Hepatocyte (in vitro differentiated cells): ENCODE data around the gene DNAH3. TPM values are rescaled to one million over a fixed set of nuclear protein-coding genes. Genes with fewer than 3 reads are reported as not detected.

Experiments
- DNase-seq: peaks from one replicate; pipeline ENCODE4 v3.0.0-alpha.2; 2016; ENCODE audit warnings: low spot score
- H2AFZ ChIP-seq: fragments of 200-600 bp; sonication (generic); 2 replicates; pipeline ENCODE4 v1.6.0; 2016; ENCODE audit warnings: antibody characterized with exemption, mild to moderate bottlenecking
- H3K27ac ChIP-seq: fragments of 200-600 bp; sonication (generic); 2 replicates; pipeline ENCODE4 v1.5.1; 2016; ENCODE audit warnings: mild to moderate bottlenecking
- H3K27me3 ChIP-seq: fragments of 200-600 bp; sonication (generic); 2 replicates; pipeline ENCODE4 v1.6.1; 2016
- H3K36me3 ChIP-seq: fragments of 200-600 bp; sonication (generic); replicated peaks from 2 replicates; pipeline ENCODE4 v1.5.1; 2016; ENCODE audit warnings: low read depth; ENCODE audit not compliant: insufficient read depth
- H3K4me1 ChIP-seq: fragments of 200-600 bp; sonication (generic); 2 replicates; pipeline ENCODE4 v1.5.1; 2016; ENCODE audit warnings: mild to moderate bottlenecking, moderate library complexity; ENCODE audit not compliant: insufficient read depth
- H3K4me2 ChIP-seq: fragments of 200-600 bp; sonication (generic); 2 replicates; pipeline ENCODE4 v1.6.0; 2016
- H3K4me3 ChIP-seq: fragments of 200-600 bp; sonication (generic); 2 replicates; pipeline ENCODE4 v1.5.1; 2016; ENCODE audit warnings: mild to moderate bottlenecking
- H3K79me2 ChIP-seq: fragments of 200-600 bp; sonication (generic); 2 replicates; pipeline ENCODE4 v1.6.0; 2017; ENCODE audit warnings: mild to moderate bottlenecking
- H3K9me2 ChIP-seq: fragments of 200-600 bp; sonication (generic); replicated peaks from 2 replicates; pipeline ENCODE4 v1.6.0; 2017; ENCODE audit warnings: mild to moderate bottlenecking; ENCODE audit not compliant: insufficient read depth
- H3K9me3 ChIP-seq: fragments of 200-600 bp; sonication (generic); 2 replicates; pipeline ENCODE4 v1.5.1; 2016; ENCODE audit warnings: low read depth, mild to moderate bottlenecking
- H4K20me1 ChIP-seq: fragments of 200-600 bp; sonication (generic); 2 replicates; pipeline ENCODE4 v1.6.0; 2016; ENCODE audit warnings: mild to moderate bottlenecking; ENCODE audit not compliant: insufficient read depth, poor library complexity, severe bottlenecking
- EZH2 ChIP-seq: fragments of 200-600 bp; sonication (generic); IDR thresholded peaks from 2 replicates; pipeline ENCODE4 v1.6.1; 2016; ENCODE audit warnings: antibody characterized with exemption, mild to moderate bottlenecking, borderline replicate concordance
- EZH2phosphoT487 ChIP-seq: fragments of 200-600 bp; sonication (generic); IDR thresholded peaks from one replicate; pipeline ENCODE4 v1.6.1; 2018; ENCODE audit warnings: antibody characterized with exemption, mild to moderate bottlenecking, low read depth, moderate library complexity; ENCODE audit not compliant: unreplicated experiment, severe bottlenecking
- WGBS: methylation state at CpG from one replicate; pipeline ENCODE4 v1.1.6; 2016; ENCODE audit warnings: low lambda C conversion rate; ENCODE audit errors: missing lambda C conversion rate; 5-methylcytosine and 5-hydroxymethylcytosine counted together
- polyA plus RNA-seq: library from polyadenylated mRNA; unstranded; fragments of >200 nt; fragmentation: Nextera tagmentation; extraction: Ambion mirVana; gene quantifications from 2 replicates; pipeline ENCODE4 v1.2.1, GENCODE V29; 2016
- total RNA-seq: library from RNA; depleted of rRNA; stranded (reverse); fragments of >200 nt; gene quantifications from 2 replicates; pipeline ENCODE4 v1.2.3, GENCODE V29; 2014
- TF ChIP-seq, protein P1 (sequence below): fragments of 200-600 bp; sonication (generic); IDR thresholded peaks from 2 replicates; pipeline ENCODE4 v1.5.1; 2016; ENCODE audit warnings: antibody characterized with exemption, mild to moderate bottlenecking; ENCODE audit not compliant: poor library complexity

Gene DNAH3
- total and polyA plus RNA-seq, 2 experiments from 2014 or later = 0.33 to 0.37 TPM

- H3K9me2 ChIP-seq = no peaks in the 10 kb centered on the region
- no peaks in the 10 kb centered on the region for H3K9me3 ChIP-seq
- no peak overlapping the region for H3K27ac ChIP-seq
- no peak overlapping the region for H3K4me2 ChIP-seq
- no peak for DNase-seq
- no peak overlapping the region for H2AFZ ChIP-seq
- H3K4me1 ChIP-seq = no peaks in the 10 kb centered on the region
- H3K36me3 ChIP-seq = no peaks in the 10 kb centered on the region
- TF ChIP-seq EZH2phosphoT487 (no peak), EZH2 (no peak)
- TF ChIP-seq, protein P1, sequence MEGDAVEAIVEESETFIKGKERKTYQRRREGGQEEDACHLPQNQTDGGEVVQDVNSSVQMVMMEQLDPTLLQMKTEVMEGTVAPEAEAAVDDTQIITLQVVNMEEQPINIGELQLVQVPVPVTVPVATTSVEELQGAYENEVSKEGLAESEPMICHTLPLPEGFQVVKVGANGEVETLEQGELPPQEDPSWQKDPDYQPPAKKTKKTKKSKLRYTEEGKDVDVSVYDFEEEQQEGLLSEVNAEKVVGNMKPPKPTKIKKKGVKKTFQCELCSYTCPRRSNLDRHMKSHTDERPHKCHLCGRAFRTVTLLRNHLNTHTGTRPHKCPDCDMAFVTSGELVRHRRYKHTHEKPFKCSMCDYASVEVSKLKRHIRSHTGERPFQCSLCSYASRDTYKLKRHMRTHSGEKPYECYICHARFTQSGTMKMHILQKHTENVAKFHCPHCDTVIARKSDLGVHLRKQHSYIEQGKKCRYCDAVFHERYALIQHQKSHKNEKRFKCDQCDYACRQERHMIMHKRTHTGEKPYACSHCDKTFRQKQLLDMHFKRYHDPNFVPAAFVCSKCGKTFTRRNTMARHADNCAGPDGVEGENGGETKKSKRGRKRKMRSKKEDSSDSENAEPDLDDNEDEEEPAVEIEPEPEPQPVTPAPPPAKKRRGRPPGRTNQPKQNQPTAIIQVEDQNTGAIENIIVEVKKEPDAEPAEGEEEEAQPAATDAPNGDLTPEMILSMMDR = no peak
- H3K79me2 ChIP-seq = no peaks in the 10 kb centered on the region
- WGBS = 91% methylated on average over 12 of the region's 12 CpGs
- H3K27me3 ChIP-seq = no peaks in the 10 kb centered on the region
- no peak overlapping the region for H3K4me3 ChIP-seq
- no peaks in the 10 kb centered on the region for H4K20me1 ChIP-seq
Observed at GRCh38 chr16:21185659-21186325, 35.1 kb upstream of the DNAH3 start.

DNA sequence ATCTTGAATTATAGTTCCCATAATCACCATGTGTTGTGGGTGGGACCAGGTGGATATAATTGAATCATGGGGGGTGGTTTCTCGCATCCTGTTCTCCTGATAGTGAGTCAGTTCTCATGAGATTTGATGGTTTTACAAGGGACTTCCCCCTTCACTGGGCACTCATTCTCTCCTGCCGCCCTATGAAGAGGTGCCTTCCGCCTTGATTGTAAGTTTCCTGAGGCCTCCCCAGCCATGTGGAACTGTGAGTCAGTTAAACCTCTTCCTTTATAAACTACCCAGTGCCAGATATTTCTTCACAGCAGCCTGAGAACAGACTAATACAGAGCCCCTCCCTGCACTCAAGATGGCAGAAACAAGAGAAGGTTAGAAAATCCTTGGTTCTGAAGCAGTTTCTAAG lies 34.2 kb upstream of the DNAH3 start:
- no peak for DNase-seq
- no peak overlapping the region for H3K27ac ChIP-seq
- H3K27me3 ChIP-seq = no peaks in the 10 kb centered on the region
- WGBS = 79% methylated on average over 3 of the region's 3 CpGs
- H4K20me1 ChIP-seq = no peaks in the 10 kb centered on the region
- no peaks in the 10 kb centered on the region for H3K9me2 ChIP-seq
- no peaks in the 10 kb centered on the region for H3K79me2 ChIP-seq
- TF ChIP-seq EZH2 (no peak), EZH2phosphoT487 (no peak)
- TF ChIP-seq, protein P1 = no peak
- no peak overlapping the region for H3K4me2 ChIP-seq
- no peaks in the 10 kb centered on the region for H3K36me3 ChIP-seq
- H3K4me1 ChIP-seq = no peaks in the 10 kb centered on the region
- H2AFZ ChIP-seq = no peak overlapping the region
- no peaks in the 10 kb centered on the region for H3K9me3 ChIP-seq
- H3K4me3 ChIP-seq = no peak overlapping the region

DNA sequence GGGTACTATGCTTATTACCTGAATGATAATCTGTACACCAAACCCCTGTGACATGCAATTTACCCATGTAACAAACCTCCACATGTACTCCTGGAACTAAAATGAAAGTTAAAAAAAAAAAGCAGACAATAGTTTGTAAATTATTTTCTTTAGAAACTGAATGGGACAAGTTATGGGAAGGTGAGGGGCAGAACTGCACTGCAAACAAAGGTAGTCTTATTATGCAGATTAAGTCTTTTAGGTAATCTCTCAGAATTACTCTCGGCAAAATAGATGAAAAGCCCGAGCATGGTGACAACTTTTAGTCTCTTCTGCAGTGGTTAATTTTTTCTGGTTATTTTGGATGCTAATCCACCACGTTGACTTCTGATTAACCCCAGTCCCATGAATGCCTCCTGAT lies 33.3 kb upstream of the DNAH3 start:
- 93% methylated on average over 3 of the region's 3 CpGs for WGBS
- Histone ChIP-seq H3K27ac (no peak overlapping the region), H3K9me3 (no peaks in the 10 kb centered on the region), H3K36me3 (no peaks in the 10 kb centered on the region), H3K79me2 (no peaks in the 10 kb centered on the region), H3K4me3 (no peak overlapping the region), H4K20me1 (no peaks in the 10 kb centered on the region), H2AFZ (no peak overlapping the region), H3K4me2 (no peak overlapping the region), H3K27me3 (no peaks in the 10 kb centered on the region), H3K4me1 (no peaks in the 10 kb centered on the region), H3K9me2 (no peaks in the 10 kb centered on the region)
- DNase-seq = no peak
- TF ChIP-seq EZH2 = no peak
- TF ChIP-seq, protein P1 = no peak

DNA sequence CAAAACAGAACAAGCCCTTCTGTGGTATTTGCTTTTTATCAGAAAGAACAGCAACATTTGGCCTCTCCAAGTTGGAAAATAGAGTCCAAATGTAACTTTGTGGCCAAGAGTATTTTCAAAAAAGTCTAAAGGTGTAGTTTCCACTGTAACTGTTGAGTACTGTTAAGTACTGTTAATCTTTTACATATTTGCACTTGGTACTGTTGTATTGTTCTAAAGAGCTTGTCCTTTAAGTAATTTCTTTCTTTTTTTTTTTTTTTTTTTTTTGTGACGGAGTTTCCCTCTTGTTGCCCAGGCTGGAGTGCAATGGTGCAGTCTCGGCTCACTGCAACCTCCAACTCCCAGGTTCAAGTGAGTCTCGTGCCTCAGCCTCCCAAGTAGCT lies 29.3 kb upstream of the DNAH3 start:
- DNase-seq = no peak
- TF ChIP-seq, protein P1 = no peak
- TF ChIP-seq EZH2 = no peak
- TF ChIP-seq EZH2phosphoT487 = no peak
- Histone ChIP-seq H3K9me3 (no peaks in the 10 kb centered on the region), H3K27me3 (no peaks in the 10 kb centered on the region), H3K36me3 (no peaks in the 10 kb centered on the region), H2AFZ (no peak overlapping the region), H3K4me3 (no peak overlapping the region), H3K4me2 (no peak overlapping the region), H3K4me1 (no peaks in the 10 kb centered on the region), H3K27ac (no peak overlapping the region), H3K9me2 (no peaks in the 10 kb centered on the region), H4K20me1 (no peaks in the 10 kb centered on the region), H3K79me2 (no peaks in the 10 kb centered on the region)
- WGBS = 82% methylated on average over 3 of the region's 3 CpGs
